Measurements from ENCODE around the gene RAPGEF3. TPM values are rescaled to one million over a fixed set of nuclear protein-coding genes. Genes with fewer than 3 reads are reported as not detected.

Gene RAPGEF3
- total and polyA plus RNA-seq, 2 experiments from 2014 or later, result 2.1 to 2.6 TPM

DNA sequence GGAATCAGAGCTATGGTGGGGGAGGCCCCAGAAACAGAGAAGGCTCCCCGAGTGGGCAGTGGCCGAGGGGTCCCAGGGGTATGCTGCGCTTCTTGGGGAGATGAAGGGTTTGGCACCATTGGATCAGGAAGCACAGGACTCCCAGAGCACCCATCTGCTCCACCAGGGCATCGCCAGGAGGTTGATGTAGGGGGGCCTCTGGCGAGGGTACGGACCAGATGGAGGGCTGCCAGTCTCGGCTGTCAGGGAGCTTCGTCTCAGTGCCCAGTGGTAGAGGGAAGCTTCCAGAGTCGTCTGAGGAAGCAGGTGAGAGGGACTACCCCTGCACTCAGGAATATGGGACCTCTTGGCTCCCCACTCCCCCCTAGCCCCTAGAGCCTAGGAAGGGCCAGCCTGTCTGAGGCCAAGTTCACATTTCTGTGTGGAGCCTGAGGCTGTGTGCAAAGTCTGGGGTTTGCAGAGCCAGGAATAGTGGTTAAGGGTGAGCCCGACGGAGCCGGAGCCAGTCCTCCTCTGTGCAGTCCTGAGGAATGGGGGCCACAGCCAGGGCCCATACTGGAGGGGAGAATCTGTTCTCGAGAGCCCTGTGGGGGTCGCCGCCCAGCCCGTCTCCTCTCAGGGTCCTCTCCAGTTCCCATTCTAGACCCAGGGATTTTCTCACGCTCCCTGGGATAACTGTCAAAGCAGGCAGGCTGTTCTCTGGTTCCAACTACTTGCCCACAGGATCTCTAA, 24.5 kb upstream of the RAPGEF3 start:
- H3K9me2 ChIP-seq (replicated peaks; ENCODE audit: insufficient read depth), result no peaks in the 10 kb centered on the region
- H3K36me3 ChIP-seq (replicated peaks; ENCODE audit: insufficient read depth, low read depth), result no peaks in the 10 kb centered on the region
- 96% methylated on average over 17 of the region's 17 CpGs for WGBS (ENCODE audit: low lambda C conversion rate, missing lambda C conversion rate)
- H2AFZ ChIP-seq, result no peak overlapping the region
- DNase-seq (ENCODE audit: low spot score), result no peak
- TF ChIP-seq EZH2phosphoT487 (IDR thresholded peaks at IDR 0.05; ENCODE audit: low read depth, severe bottlenecking, unreplicated experiment), result no peak
- TF ChIP-seq, protein P1, sequence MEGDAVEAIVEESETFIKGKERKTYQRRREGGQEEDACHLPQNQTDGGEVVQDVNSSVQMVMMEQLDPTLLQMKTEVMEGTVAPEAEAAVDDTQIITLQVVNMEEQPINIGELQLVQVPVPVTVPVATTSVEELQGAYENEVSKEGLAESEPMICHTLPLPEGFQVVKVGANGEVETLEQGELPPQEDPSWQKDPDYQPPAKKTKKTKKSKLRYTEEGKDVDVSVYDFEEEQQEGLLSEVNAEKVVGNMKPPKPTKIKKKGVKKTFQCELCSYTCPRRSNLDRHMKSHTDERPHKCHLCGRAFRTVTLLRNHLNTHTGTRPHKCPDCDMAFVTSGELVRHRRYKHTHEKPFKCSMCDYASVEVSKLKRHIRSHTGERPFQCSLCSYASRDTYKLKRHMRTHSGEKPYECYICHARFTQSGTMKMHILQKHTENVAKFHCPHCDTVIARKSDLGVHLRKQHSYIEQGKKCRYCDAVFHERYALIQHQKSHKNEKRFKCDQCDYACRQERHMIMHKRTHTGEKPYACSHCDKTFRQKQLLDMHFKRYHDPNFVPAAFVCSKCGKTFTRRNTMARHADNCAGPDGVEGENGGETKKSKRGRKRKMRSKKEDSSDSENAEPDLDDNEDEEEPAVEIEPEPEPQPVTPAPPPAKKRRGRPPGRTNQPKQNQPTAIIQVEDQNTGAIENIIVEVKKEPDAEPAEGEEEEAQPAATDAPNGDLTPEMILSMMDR (IDR thresholded peaks at IDR 0.05; ENCODE audit: poor library complexity), result no peak
- no peak for TF ChIP-seq EZH2 (IDR thresholded peaks at IDR 0.05; ENCODE audit: borderline replicate concordance)
- H3K9me3 ChIP-seq (ENCODE audit: low read depth), result no peaks in the 10 kb centered on the region
- H3K27ac ChIP-seq, result no peak overlapping the region
- H3K79me2 ChIP-seq, result no peaks in the 10 kb centered on the region
- no peaks in the 10 kb centered on the region for H3K4me1 ChIP-seq (ENCODE audit: insufficient read depth)
- no peaks in the 10 kb centered on the region for H3K27me3 ChIP-seq
- H3K4me2 ChIP-seq, result no peak overlapping the region
- no peak overlapping the region for H3K4me3 ChIP-seq
- no peaks in the 10 kb centered on the region for H4K20me1 ChIP-seq (ENCODE audit: insufficient read depth, poor library complexity, severe bottlenecking)

DNA sequence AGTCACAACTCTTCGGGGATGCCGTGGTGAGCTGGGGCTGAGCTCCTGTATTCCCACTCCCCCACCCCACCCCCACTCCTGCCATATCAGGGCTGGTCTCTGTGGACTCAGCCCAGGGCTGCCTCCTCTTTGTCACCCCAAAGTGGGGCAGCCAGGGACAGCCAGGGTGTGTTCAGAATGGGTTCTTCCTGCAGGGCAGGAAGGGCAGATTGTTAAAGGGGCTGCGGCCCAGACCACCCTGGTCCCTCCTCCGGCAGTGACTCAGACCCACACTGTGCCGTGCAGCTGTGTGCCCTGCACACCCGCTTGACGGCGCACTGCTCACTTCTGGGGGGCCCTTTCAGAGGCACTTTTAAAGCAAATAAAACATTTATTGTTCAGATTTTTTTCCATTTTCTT, 23.7 kb upstream of the RAPGEF3 start:
- Histone ChIP-seq H3K4me2 (no peak overlapping the region), H3K27me3 (no peaks in the 10 kb centered on the region), H2AFZ (no peak overlapping the region), H3K4me1 (ENCODE audit: insufficient read depth) (no peaks in the 10 kb centered on the region), H3K9me3 (ENCODE audit: low read depth) (no peaks in the 10 kb centered on the region), H3K4me3 (no peak overlapping the region), H3K36me3 (replicated peaks; ENCODE audit: insufficient read depth, low read depth) (no peaks in the 10 kb centered on the region), H3K79me2 (no peaks in the 10 kb centered on the region), H3K9me2 (replicated peaks; ENCODE audit: insufficient read depth) (no peaks in the 10 kb centered on the region), H4K20me1 (ENCODE audit: insufficient read depth, poor library complexity, severe bottlenecking) (no peaks in the 10 kb centered on the region), H3K27ac (no peak overlapping the region)
- DNase-seq (ENCODE audit: low spot score), result peak; percentile 32
- TF ChIP-seq EZH2phosphoT487 (IDR thresholded peaks at IDR 0.05; ENCODE audit: low read depth, severe bottlenecking, unreplicated experiment) (no peak), EZH2 (IDR thresholded peaks at IDR 0.05; ENCODE audit: borderline replicate concordance) (no peak)
- TF ChIP-seq, protein P1 (IDR thresholded peaks at IDR 0.05; ENCODE audit: poor library complexity), result no peak
- 75% methylated on average over 8 of the region's 8 CpGs for WGBS (ENCODE audit: low lambda C conversion rate, missing lambda C conversion rate)

DNA sequence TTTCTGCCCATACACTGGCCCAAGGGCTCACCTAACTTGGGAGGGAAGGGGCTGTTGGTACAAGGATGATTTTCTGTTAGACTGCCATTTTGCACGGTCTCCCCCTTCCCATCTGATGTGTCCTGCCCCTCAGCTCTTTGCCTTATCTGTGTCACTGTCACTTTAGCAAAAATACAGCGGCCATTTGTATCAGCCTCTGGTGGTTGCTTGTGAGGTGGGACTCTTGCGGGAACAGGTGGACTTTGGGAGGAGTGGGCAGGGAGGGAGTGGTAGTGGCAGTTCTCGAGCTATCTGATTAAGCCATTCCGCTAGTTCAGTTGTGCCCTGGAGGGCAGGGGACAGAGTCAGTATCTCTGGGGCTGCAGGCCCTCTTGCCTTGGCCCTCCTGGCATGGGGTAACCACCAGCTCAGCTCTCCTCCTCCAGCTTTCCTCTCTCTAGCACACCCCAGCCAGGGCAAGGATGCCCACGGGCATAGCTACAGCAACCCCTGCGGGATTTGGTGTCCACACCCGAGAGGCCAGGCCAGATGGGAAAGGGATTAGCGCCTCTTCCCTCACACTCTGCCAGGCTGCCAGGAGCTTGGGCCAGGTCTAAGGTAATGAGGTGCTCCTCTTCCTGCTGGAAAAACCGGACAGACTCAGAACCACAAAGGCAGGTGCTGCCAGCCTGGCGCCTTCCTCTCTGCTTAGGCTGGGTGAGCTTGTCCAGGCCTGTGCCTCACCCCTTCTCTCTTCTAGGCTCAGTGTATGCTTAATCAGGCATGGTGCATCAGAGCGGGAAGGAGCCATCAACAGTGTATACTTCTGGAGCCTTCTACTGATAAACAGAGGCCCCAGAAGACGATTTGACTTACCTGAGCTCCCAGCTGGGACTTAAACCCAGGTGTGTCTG, 23.0 kb upstream of the RAPGEF3 start:
- 87% methylated on average over 13 of the region's 13 CpGs for WGBS (ENCODE audit: low lambda C conversion rate, missing lambda C conversion rate)

More for the DNA sequence above, 23.0 kb upstream of the RAPGEF3 start:
- no peaks in the 10 kb centered on the region for H3K9me3 ChIP-seq (ENCODE audit: low read depth)
- H3K4me1 ChIP-seq (ENCODE audit: insufficient read depth), result no peaks in the 10 kb centered on the region
- H3K4me3 ChIP-seq, result no peak overlapping the region
- no peak overlapping the region for H2AFZ ChIP-seq
- H4K20me1 ChIP-seq (ENCODE audit: insufficient read depth, poor library complexity, severe bottlenecking), result no peaks in the 10 kb centered on the region
- H3K4me2 ChIP-seq, result no peak overlapping the region
- no peak for DNase-seq (ENCODE audit: low spot score)
- H3K9me2 ChIP-seq (replicated peaks; ENCODE audit: insufficient read depth), result no peaks in the 10 kb centered on the region
- H3K79me2 ChIP-seq, result no peaks in the 10 kb centered on the region
- TF ChIP-seq, protein P1 (IDR thresholded peaks at IDR 0.05; ENCODE audit: poor library complexity), result no peak
- TF ChIP-seq EZH2 (IDR thresholded peaks at IDR 0.05; ENCODE audit: borderline replicate concordance), result no peak
- TF ChIP-seq EZH2phosphoT487 (IDR thresholded peaks at IDR 0.05; ENCODE audit: low read depth, severe bottlenecking, unreplicated experiment), result no peak
- H3K36me3 ChIP-seq (replicated peaks; ENCODE audit: insufficient read depth, low read depth), result no peaks in the 10 kb centered on the region
- H3K27ac ChIP-seq, result no peak overlapping the region
- no peaks in the 10 kb centered on the region for H3K27me3 ChIP-seq
